K562 (cell line): ENCODE data around the gene NXPH4. TPM values are rescaled to one million over a fixed set of nuclear protein-coding genes. Genes with fewer than 3 reads are reported as not detected.

Experiments
- ARNT ChIP-seq, 2 experiments: fragments of 450-650 bp; IDR thresholded peaks; 2 replicates each; pipeline ENCODE4 v1.6.1; 2016; ENCODE audit warnings: mild to moderate bottlenecking in 1 of 2
- ETS1 ChIP-seq: conservative IDR thresholded peaks from 2 replicates; pipeline ENCODE4 v1.6.1; 2011; ENCODE audit warnings: low read depth, mild to moderate bottlenecking, low read length; ENCODE audit not compliant: control insufficient read depth
- IRF9 ChIP-seq: fragments of 450-650 bp; IDR thresholded peaks from 2 replicates; pipeline ENCODE4 v1.6.1; 2016; ENCODE audit warnings: missing biosample characterization, missing genetic modification characterization
- KDM2B ChIP-seq: fragments of 250-450 bp; sonication (Bioruptor Pico); IDR thresholded peaks from 2 replicates; pipeline ENCODE4 v1.8.0; 2021; ENCODE audit warnings: mild to moderate bottlenecking, moderate library complexity
- NCOR1 ChIP-seq: fragments of 450-650 bp; IDR thresholded peaks from 2 replicates; pipeline ENCODE4 v1.6.1; 2016; ENCODE audit warnings: mild to moderate bottlenecking, moderate library complexity
- SMARCE1 ChIP-seq: fragments of 450-650 bp; IDR thresholded peaks from 2 replicates; pipeline ENCODE4 v1.7.1; 2016; ENCODE audit warnings: mild to moderate bottlenecking
- ZNF140 ChIP-seq: fragments of 250-450 bp; sonication (Bioruptor Pico); IDR thresholded peaks from 2 replicates; pipeline ENCODE4 v1.8.0; 2021; ENCODE audit warnings: moderate library complexity, mild to moderate bottlenecking, inconsistent platforms
- ZSCAN32 ChIP-seq: fragments of 450-650 bp; formaldehyde crosslinking; IDR thresholded peaks from 2 replicates; pipeline ENCODE4 v1.4.0; 2020; ENCODE audit warnings: mild to moderate bottlenecking, moderate library complexity
- polyA plus RNA-seq, 8 experiments: library from polyadenylated mRNA; depleted of rRNA in 4 of 8; stranded (reverse) in 5 of 8; unstranded in 3 of 8; fragments of >200 nt; fragmentation: Nextera tagmentation in 2 of 8; fragmentation: Illumina TruSeq in 1 of 8; extraction: Ambion mirVana in 2 of 8; extraction: Trizol in 1 of 8; gene quantifications; 2 replicates each; pipeline versions ENCODE4 v1.2.1 to v1.2.3, GENCODE V29; 2011 to 2014; ENCODE audit warnings: inconsistent platforms in 1 of 8, missing spikeins in 1 of 8
- total RNA-seq, 7 experiments: library from RNA; depleted of rRNA in 6 of 7; stranded (reverse); fragments of >200 nt in 6 of 7; fragmentation: Illumina TruSeq in 2 of 7; extraction: Trizol in 2 of 7; gene quantifications; 2 replicates each; pipeline versions ENCODE4 v1.2.1 to v1.2.3, GENCODE V29; 2011 to 2021; ENCODE audit warnings: low replicate concordance in 1 of 7
- TF ChIP-seq, protein P1 (sequence below): fragments of 250-450 bp; sonication (Bioruptor Pico); IDR thresholded peaks from 2 replicates; pipeline ENCODE4 v1.5.1; 2021; ENCODE audit warnings: mild to moderate bottlenecking
- TF ChIP-seq, protein P2 (sequence below): fragments of 450-650 bp; IDR thresholded peaks from 2 replicates; pipeline ENCODE4 v1.6.1; 2017; ENCODE audit warnings: antibody characterized with exemption, mild to moderate bottlenecking
- TF ChIP-seq, protein P3 (sequence below): sonication (generic); formaldehyde crosslinking; IDR thresholded peaks from 2 replicates; pipeline ENCODE4 v1.8.0; 2022; ENCODE audit warnings: missing genetic modification reagents, mild to moderate bottlenecking, borderline replicate concordance
- TF ChIP-seq, protein P4 (sequence below): sonication (generic); formaldehyde crosslinking; IDR thresholded peaks from 2 replicates; pipeline ENCODE4 v1.8.0; 2022; ENCODE audit warnings: mild to moderate bottlenecking, missing genetic modification reagents

Gene NXPH4
- total and polyA plus RNA-seq, 9 of the 15 experiments (the other 6 are each of a cell fraction or from before 2014, with no cell fraction given) = 0.49 to 2.7 (median 1.1) TPM; not detected in 4

DNA sequence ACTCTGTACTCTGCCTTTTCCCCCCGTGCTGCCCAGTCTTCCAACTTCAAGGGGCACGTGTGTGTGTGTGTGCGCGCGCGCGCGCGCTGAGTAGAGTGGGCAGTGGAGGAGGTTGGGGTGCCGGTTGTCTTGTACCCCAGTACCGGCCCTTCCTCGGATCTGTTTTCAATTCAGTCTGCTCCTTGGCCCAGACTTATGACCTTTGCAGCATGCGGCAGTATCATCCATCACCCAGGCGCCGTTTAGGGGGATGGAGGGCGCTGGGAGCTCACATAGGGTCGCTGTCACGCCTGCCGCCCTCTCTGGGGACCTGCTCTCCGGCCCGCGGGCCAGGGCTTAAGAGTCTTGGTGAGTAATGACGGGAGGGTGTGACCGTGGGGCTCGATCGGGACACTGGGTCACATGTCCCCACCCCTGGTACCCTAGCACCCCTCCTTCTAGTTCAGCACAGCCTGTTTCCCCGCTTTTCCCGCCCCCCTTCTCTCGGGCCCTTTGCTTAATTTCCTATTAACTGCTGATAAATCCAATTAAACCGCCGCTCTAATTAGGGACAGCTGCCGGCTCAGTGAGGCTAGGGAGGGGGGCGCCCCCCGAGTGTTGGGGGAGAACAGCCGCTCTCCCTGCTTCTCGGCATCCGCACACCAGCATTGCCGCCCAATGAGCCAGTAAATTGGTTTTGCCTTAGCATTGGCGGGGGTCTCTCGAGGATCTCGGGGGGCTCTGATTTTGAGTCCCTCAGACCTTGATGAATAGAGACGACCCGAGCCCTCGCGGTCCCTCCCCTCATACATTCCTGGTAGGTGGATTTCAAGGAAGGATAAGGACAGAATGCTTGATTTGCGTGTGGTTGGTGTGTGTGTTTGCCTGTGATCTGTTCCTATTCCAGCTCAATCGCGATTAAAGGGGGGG, 25.1 kb downstream of the NXPH4 start (continued):
- TF ChIP-seq ZSCAN32 (CRISPR knock-in tag) (no peak), IRF9 (tag) (no peak), SMARCE1 (no peak), NCOR1 (no peak), ARNT (IDR thresholded peaks at IDR 0.05) (no peak), KDM2B (CRISPR knock-in tag) (no peak), ZNF140 (CRISPR knock-in tag) (no peak), ETS1 (no peak)
- TF ChIP-seq, protein P1, sequence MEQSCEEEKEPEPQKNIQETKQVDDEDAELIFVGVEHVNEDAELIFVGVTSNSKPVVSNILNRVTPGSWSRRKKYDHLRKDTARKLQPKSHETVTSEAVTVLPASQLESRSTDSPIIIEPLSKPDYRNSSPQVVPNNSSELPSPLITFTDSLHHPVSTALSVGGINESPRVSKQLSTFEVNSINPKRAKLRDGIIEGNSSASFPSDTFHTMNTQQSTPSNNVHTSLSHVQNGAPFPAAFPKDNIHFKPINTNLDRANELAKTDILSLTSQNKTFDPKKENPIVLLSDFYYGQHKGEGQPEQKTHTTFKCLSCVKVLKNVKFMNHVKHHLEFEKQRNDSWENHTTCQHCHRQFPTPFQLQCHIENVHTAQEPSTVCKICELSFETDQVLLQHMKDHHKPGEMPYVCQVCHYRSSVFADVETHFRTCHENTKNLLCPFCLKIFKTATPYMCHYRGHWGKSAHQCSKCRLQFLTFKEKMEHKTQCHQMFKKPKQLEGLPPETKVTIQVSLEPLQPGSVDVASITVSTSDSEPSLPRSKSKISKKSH (CRISPR knock-in tag) = no peak
- TF ChIP-seq, protein P2, sequence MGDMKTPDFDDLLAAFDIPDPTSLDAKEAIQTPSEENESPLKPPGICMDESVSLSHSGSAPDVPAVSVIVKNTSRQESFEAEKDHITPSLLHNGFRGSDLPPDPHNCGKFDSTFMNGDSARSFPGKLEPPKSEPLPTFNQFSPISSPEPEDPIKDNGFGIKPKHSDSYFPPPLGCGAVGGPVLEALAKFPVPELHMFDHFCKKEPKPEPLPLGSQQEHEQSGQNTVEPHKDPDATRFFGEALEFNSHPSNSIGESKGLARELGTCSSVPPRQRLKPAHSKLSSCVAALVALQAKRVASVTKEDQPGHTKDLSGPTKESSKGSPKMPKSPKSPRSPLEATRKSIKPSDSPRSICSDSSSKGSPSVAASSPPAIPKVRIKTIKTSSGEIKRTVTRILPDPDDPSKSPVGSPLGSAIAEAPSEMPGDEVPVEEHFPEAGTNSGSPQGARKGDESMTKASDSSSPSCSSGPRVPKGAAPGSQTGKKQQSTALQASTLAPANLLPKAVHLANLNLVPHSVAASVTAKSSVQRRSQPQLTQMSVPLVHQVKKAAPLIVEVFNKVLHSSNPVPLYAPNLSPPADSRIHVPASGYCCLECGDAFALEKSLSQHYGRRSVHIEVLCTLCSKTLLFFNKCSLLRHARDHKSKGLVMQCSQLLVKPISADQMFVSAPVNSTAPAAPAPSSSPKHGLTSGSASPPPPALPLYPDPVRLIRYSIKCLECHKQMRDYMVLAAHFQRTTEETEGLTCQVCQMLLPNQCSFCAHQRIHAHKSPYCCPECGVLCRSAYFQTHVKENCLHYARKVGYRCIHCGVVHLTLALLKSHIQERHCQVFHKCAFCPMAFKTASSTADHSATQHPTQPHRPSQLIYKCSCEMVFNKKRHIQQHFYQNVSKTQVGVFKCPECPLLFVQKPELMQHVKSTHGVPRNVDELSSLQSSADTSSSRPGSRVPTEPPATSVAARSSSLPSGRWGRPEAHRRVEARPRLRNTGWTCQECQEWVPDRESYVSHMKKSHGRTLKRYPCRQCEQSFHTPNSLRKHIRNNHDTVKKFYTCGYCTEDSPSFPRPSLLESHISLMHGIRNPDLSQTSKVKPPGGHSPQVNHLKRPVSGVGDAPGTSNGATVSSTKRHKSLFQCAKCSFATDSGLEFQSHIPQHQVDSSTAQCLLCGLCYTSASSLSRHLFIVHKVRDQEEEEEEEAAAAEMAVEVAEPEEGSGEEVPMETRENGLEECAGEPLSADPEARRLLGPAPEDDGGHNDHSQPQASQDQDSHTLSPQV = no peak
- TF ChIP-seq, protein P3, sequence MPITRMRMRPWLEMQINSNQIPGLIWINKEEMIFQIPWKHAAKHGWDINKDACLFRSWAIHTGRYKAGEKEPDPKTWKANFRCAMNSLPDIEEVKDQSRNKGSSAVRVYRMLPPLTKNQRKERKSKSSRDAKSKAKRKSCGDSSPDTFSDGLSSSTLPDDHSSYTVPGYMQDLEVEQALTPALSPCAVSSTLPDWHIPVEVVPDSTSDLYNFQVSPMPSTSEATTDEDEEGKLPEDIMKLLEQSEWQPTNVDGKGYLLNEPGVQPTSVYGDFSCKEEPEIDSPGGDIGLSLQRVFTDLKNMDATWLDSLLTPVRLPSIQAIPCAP = no peak
- TF ChIP-seq, protein P4, sequence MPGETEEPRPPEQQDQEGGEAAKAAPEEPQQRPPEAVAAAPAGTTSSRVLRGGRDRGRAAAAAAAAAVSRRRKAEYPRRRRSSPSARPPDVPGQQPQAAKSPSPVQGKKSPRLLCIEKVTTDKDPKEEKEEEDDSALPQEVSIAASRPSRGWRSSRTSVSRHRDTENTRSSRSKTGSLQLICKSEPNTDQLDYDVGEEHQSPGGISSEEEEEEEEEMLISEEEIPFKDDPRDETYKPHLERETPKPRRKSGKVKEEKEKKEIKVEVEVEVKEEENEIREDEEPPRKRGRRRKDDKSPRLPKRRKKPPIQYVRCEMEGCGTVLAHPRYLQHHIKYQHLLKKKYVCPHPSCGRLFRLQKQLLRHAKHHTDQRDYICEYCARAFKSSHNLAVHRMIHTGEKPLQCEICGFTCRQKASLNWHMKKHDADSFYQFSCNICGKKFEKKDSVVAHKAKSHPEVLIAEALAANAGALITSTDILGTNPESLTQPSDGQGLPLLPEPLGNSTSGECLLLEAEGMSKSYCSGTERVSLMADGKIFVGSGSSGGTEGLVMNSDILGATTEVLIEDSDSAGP (CRISPR knock-in tag) = no peak
